GM10266 (cell line): ENCODE measurements around the gene TACR1.

Experiments
- DNase-seq: peaks from one replicate; pipeline ENCODE4 v3.0.0; 2012; ENCODE audit errors: extremely low spot score
- TF ChIP-seq, protein P1 (sequence below): IDR thresholded peaks from 2 replicates; pipeline ENCODE4 v1.5.1; 2012; ENCODE audit warnings: mild to moderate bottlenecking, low read depth; ENCODE audit not compliant: control insufficient read depth, insufficient read depth; ENCODE audit errors: missing control alignments

The TACR1 gene

DNA sequence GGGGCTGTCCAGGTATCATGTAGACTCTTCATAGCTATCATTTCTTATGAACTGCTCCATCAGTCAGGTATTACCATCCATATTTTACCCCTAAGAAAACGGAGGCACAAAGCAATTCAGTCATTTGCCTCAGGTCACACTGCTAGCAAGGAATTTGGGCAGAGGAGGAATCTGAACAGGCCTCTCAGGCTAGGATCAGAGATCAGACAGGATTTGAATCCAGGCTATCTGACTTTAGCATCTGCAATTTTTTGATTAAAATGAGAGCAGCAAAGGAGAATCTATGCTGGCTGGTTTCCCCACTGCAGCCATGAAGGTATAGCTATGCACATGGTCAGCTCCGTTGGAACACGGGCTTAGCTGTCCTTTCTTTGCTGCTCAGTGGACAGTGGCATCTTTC, 60.1 kb downstream of the TACR1 start:
- TF ChIP-seq, protein P1, sequence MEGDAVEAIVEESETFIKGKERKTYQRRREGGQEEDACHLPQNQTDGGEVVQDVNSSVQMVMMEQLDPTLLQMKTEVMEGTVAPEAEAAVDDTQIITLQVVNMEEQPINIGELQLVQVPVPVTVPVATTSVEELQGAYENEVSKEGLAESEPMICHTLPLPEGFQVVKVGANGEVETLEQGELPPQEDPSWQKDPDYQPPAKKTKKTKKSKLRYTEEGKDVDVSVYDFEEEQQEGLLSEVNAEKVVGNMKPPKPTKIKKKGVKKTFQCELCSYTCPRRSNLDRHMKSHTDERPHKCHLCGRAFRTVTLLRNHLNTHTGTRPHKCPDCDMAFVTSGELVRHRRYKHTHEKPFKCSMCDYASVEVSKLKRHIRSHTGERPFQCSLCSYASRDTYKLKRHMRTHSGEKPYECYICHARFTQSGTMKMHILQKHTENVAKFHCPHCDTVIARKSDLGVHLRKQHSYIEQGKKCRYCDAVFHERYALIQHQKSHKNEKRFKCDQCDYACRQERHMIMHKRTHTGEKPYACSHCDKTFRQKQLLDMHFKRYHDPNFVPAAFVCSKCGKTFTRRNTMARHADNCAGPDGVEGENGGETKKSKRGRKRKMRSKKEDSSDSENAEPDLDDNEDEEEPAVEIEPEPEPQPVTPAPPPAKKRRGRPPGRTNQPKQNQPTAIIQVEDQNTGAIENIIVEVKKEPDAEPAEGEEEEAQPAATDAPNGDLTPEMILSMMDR: no peak

DNA sequence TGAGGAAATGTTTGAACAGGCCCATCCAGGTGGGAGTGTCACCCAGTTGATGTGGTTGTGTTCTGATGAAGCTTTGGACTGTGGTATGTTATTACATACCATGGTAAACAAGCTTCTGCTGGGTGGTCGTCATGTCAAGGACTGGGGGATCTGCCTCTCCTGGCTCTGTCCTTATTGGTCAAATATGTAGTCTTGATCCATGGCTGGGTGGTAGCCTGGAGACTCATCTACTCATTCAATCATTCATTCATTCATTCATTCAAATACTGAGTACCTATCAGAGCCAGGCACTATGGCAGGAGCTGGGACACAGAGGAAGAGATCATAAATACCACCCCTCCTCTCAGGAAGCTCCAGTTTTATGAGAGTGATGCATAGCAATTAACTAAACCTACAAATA, 60.8 kb downstream of the TACR1 start:
- no peak for DNase-seq
- TF ChIP-seq, protein P1: no peak

More for the DNA sequence above, 60.1 kb downstream of the TACR1 start:
- no peak for DNase-seq

DNA sequence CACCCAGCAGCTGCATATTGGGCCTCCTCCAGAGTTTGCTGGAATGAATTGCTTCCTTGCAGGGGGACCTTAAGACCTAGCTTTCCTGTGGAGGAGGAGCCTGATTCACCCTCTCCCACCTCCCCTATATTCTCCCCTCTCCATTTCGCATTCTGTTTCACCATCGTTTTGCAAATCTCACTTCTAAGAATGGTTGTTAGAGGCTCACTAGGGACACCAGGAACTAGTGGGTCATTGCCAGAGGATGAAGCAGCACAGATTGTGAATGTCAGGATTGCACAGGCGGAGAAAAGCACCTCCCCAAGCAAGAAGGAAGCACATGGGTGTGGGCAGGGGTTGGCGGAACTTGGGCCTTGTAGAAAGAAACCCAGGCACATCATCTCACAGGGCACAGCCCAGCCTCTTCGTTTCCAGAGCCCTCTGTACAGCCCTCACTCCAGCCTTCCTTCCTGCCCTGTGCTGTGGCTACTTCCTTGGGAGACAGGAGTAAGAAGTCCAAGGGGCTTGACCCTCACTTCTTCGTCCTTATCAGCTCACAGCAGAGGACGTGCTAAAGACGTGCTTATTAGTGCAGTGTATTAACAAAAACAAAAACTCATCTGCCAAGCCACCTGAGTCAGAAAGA, 63.4 kb downstream of the TACR1 start:
- TF ChIP-seq, protein P1: no peak
- DNase-seq: no peak

DNA sequence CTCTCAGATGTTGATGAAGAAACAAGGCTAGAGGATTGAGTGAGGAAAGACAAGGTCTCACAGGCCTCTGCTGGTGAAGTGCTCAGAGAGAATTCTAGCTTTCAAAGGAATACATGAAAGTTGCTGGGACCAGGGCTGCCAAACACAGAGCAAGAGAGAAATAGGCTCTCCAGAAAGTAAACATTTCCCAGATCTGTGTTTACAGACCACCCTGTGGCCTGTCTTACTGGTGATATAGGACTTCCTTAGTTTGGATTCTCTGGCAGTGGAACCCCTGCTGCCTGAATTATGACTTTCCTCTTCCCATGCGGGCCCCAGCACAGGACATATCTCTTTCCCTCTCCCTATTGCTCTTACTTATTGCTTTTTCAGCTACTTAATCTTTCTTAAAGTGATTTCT, 64.5 kb downstream of the TACR1 start:
- TF ChIP-seq, protein P1: no peak
- DNase-seq: no peak

DNA sequence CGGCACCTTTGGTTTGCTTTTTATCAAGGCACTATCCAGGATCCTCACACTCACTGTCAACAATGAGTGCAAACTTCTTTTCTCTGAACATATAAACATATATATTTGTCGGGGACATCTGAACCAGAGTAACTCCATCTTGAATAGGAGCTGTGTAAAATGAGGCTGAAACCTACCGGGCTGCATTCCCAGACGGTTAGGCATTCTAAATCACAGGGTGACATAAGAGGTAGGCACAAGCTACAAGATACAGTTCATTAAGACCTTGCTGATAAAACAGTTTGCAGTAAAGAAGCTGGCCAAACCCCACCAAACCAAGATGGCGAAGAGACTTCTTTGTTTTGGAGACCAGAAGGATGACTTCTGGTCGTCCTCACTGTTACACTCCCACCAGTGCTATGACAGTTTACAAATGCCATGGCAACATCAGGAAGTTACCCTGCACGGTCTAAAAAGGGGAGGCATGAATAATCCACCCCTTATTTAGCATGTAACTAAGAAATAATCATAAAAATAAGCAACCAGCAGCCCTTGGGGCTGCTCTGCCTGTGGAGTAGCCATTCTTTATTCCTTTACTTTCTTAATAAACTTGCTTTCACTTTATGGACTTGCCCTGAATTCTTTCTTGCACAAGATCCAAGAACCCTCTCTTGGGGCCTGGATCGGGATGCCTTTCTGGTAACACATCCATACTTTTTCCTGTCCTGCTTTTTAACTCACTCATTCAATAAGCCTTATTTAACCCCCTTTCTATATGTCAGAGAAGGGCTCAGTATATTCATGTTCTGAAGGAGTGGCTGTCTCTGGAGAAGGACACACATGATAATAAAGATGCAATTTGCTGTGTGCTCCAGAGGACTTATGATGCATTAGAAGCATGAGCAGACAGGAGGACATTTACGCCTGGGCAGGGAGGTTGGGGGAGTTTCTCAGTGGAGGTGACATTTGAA, 65.4 kb downstream of the TACR1 start:
- TF ChIP-seq, protein P1: no peak
- DNase-seq: no peak

DNA sequence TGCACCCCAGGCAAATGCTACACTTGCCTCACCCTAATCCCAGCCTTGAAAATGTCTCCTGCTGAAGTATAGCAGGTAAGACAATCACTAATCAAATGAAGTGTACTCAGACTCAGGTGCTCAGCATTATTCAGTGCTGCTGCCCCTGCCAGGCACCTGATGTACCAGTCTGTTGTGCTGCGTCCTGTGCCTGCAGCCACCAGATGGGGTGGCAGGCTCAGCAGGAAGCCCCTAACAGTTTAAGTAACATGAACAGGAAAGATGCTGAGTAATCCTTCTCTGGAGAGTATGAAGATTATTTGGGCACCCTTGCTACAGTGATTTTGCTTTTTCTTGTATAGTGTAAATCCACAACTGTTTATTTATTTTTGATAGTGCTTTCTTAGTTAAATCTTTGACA, 69.1 kb downstream of the TACR1 start:
- no peak for DNase-seq
- TF ChIP-seq, protein P1: peak; percentile 23

DNA sequence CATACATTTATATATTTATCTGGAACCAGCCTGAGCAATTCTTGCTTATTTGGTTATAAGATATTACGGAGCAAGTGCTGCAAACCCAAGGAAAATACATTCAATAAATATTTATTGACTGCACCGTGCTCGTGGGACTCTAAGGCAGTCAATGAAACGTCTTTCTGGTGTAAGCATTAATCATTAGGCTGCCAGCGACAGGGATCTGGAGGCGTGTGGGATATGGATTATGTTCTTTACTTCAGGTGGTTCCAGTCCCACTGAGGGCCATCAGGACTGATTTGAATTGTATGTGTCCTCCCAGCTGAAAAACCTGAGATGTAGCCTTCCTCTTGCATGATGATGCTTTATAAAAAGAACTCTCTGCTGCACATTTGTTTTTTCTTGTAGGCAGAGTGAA, 75.4 kb downstream of the TACR1 start:
- TF ChIP-seq, protein P1: no peak
- no peak for DNase-seq
